Ishikawa (cell line): ENCODE results near the gene ZCCHC3.

ENCODE experiments used
- CEBPB ChIP-seq: IDR thresholded peaks from 2 replicates; pipeline ENCODE4 v1.6.1; 2012
- CREB1 ChIP-seq: IDR thresholded peaks from 2 replicates; pipeline ENCODE4 v1.6.1; 2012; ENCODE audit warnings: low read depth
- EGR1 ChIP-seq: IDR thresholded peaks from 2 replicates; pipeline ENCODE4 v1.6.1; 2012
- EP300 ChIP-seq: IDR thresholded peaks from 2 replicates; pipeline ENCODE4 v1.6.1; 2012; ENCODE audit warnings: borderline replicate concordance
- FOXM1 ChIP-seq: IDR thresholded peaks from 2 replicates; pipeline ENCODE4 v1.6.1; 2012; ENCODE audit warnings: low read depth, borderline replicate concordance
- MAX ChIP-seq: IDR thresholded peaks from 2 replicates; pipeline ENCODE4 v1.6.1; 2012
- NFIC ChIP-seq: IDR thresholded peaks from 2 replicates; pipeline ENCODE4 v1.6.1; 2012
- RAD21 ChIP-seq: IDR thresholded peaks from 2 replicates; pipeline ENCODE4 v1.6.1; 2012; ENCODE audit warnings: low read depth
- REST ChIP-seq: IDR thresholded peaks from 2 replicates; pipeline ENCODE4 v1.6.1; 2012; ENCODE audit warnings: low read depth, mild to moderate bottlenecking
- TAF1 ChIP-seq: IDR thresholded peaks from 2 replicates; pipeline ENCODE4 v1.6.1; 2012; ENCODE audit warnings: low read depth, mild to moderate bottlenecking
- TCF12 ChIP-seq: IDR thresholded peaks from 2 replicates; pipeline ENCODE4 v1.6.1; 2012; ENCODE audit warnings: low read depth
- TEAD4 ChIP-seq: IDR thresholded peaks from 2 replicates; pipeline ENCODE4 v1.6.1; 2012
- USF1 ChIP-seq: IDR thresholded peaks from 2 replicates; pipeline ENCODE4 v1.6.1; 2012
- YY1 ChIP-seq: IDR thresholded peaks from 2 replicates; pipeline ENCODE4 v1.6.1; 2012; ENCODE audit warnings: low read depth
- ZBTB7A ChIP-seq: IDR thresholded peaks from 2 replicates; pipeline ENCODE4 v1.6.1; 2012; ENCODE audit warnings: low read depth

ZCCHC3 gene

GRCh38 chr20:313402-313801, 16.0 kb downstream of the ZCCHC3 start:
- TF ChIP-seq USF1, result no peak
- TF ChIP-seq EP300, result no peak
- no peak for TF ChIP-seq CREB1
- no peak for TF ChIP-seq YY1
- TF ChIP-seq ZBTB7A, result no peak
- TF ChIP-seq TCF12, result no peak

GRCh38 chr20:313948-314347, 16.6 kb downstream of the ZCCHC3 start:
- TF ChIP-seq YY1 (no peak), CREB1 (no peak), USF1 (no peak), TCF12 (no peak), TEAD4 (no peak), MAX (no peak), ZBTB7A (no peak), CEBPB (no peak), REST (no peak), FOXM1 (no peak), EP300 (no peak), TAF1 (no peak), RAD21 (no peak), EGR1 (no peak), NFIC (no peak)

- no peak for TF ChIP-seq RAD21
- no peak for TF ChIP-seq NFIC
These were observed 19.1 kb downstream of the ZCCHC3 start for GRCh38 chr20:316316-317068.

- TF ChIP-seq RAD21, result no peak
- TF ChIP-seq MAX, result peak; percentile 97
- TF ChIP-seq EP300, result peak; percentile 11; the same call in 1 of the 2 replicates
- peak; percentile 45 for TF ChIP-seq TEAD4
- TF ChIP-seq EGR1, result peak; percentile 85
- peak; percentile 68 for TF ChIP-seq TCF12
- TF ChIP-seq TAF1, result peak; percentile 23; the same call in 1 of the 2 replicates
- TF ChIP-seq ZBTB7A, result peak; percentile 85
- peak; percentile 83 for TF ChIP-seq USF1
- no peak for TF ChIP-seq FOXM1
These were observed 27.0 kb downstream of the ZCCHC3 start for GRCh38 chr20:324177-325044.

- TF ChIP-seq TAF1 (peak; percentile 20; the same call in 1 of the 2 replicates), EP300 (peak; percentile 11; the same call in 1 of the 2 replicates), YY1 (no peak), CREB1 (peak; percentile 89), RAD21 (no peak), REST (no peak), EGR1 (peak; percentile 60; the same call in 1 of the 2 replicates), NFIC (no peak; the same call in 1 of the 2 replicates), ZBTB7A (peak; percentile 29; the same call in 1 of the 2 replicates), TCF12 (peak; percentile 9; the same call in 1 of the 2 replicates), CEBPB (no peak), FOXM1 (no peak), MAX (no peak; the same call in 1 of the 2 replicates)
These were observed 27.9 kb downstream of the ZCCHC3 start, which contains the start of gene SOX12 for GRCh38 chr20:325045-325888. TSS of gene SOX12 (plus strand) at chr20:325552. CDS start at chr20:325925, 373 bp downstream.
